Measurements from ENCODE around the gene PTPRM.

DNA sequence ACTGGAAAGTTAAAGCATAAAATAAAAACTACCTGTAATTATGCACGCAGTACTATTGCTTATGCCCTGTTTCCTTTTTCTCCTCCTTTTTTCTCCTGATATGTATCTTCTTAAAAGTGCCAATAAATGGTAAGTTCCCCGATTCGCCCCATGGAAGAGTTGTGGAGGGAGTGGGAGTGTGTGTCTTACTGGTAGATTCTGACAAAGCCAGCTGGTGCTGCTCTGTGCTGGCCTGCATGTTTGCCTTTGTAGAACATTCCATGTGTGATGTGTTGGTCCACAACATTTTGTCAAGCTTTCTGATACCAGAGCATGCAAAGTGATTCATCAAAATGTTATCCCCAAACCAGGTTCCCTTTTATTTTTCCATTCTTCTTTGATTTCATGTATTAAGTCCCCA is 685.3 kb downstream of the PTPRM start:
- TF ChIP-seq, protein P1, sequence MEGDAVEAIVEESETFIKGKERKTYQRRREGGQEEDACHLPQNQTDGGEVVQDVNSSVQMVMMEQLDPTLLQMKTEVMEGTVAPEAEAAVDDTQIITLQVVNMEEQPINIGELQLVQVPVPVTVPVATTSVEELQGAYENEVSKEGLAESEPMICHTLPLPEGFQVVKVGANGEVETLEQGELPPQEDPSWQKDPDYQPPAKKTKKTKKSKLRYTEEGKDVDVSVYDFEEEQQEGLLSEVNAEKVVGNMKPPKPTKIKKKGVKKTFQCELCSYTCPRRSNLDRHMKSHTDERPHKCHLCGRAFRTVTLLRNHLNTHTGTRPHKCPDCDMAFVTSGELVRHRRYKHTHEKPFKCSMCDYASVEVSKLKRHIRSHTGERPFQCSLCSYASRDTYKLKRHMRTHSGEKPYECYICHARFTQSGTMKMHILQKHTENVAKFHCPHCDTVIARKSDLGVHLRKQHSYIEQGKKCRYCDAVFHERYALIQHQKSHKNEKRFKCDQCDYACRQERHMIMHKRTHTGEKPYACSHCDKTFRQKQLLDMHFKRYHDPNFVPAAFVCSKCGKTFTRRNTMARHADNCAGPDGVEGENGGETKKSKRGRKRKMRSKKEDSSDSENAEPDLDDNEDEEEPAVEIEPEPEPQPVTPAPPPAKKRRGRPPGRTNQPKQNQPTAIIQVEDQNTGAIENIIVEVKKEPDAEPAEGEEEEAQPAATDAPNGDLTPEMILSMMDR (IDR thresholded peaks at IDR 0.05): no peak
- TF ChIP-seq, protein P2, sequence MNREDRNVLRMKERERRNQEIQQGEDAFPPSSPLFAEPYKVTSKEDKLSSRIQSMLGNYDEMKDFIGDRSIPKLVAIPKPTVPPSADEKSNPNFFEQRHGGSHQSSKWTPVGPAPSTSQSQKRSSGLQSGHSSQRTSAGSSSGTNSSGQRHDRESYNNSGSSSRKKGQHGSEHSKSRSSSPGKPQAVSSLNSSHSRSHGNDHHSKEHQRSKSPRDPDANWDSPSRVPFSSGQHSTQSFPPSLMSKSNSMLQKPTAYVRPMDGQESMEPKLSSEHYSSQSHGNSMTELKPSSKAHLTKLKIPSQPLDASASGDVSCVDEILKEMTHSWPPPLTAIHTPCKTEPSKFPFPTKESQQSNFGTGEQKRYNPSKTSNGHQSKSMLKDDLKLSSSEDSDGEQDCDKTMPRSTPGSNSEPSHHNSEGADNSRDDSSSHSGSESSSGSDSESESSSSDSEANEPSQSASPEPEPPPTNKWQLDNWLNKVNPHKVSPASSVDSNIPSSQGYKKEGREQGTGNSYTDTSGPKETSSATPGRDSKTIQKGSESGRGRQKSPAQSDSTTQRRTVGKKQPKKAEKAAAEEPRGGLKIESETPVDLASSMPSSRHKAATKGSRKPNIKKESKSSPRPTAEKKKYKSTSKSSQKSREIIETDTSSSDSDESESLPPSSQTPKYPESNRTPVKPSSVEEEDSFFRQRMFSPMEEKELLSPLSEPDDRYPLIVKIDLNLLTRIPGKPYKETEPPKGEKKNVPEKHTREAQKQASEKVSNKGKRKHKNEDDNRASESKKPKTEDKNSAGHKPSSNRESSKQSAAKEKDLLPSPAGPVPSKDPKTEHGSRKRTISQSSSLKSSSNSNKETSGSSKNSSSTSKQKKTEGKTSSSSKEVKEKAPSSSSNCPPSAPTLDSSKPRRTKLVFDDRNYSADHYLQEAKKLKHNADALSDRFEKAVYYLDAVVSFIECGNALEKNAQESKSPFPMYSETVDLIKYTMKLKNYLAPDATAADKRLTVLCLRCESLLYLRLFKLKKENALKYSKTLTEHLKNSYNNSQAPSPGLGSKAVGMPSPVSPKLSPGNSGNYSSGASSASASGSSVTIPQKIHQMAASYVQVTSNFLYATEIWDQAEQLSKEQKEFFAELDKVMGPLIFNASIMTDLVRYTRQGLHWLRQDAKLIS (CRISPR knock-in tag; IDR thresholded peaks at IDR 0.05; ENCODE audit: borderline replicate concordance): no peak
